HG02642 (cell line): ENCODE results near the gene BCAR1.
A peak's percentile ranks its signal among the peaks of the same experiment; 100 is the strongest.
"Not testable (repeated sequence)": the region's sequence is repeated elsewhere in the genome, so short reads cannot be mapped to it uniquely, and the experiment has no call there.

Source experiments
- ATAC-seq: cut with Tn5 transposase; IDR thresholded peaks from one replicate; pipeline ENCODE4 v1.9.1; 2021; ENCODE audit warnings: mild to moderate bottlenecking; ENCODE audit not compliant: unreplicated experiment, poor library complexity

Gene BCAR1

DNA sequence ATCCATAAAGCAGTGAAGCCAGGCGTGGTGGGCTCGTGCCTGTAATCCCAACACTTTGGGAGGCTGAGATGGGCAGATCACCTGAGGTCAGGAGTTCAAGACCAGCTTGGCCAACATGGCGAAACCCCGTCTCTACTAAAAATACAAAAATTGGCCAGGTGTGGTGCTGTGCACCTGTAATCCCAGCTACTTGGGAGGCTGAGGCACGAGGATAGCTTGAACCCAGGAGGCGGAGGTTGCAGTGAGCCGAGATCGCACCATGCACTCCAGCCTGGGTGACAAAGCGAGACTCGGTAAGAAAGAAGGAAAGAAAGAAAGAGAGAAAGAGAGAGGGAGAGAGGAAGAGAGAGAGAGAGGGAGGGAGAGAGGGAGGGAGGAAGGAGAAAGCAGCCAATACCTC is 21.2 kb upstream of the BCAR1 start:
- ATAC-seq, result not testable (repeated sequence)

DNA sequence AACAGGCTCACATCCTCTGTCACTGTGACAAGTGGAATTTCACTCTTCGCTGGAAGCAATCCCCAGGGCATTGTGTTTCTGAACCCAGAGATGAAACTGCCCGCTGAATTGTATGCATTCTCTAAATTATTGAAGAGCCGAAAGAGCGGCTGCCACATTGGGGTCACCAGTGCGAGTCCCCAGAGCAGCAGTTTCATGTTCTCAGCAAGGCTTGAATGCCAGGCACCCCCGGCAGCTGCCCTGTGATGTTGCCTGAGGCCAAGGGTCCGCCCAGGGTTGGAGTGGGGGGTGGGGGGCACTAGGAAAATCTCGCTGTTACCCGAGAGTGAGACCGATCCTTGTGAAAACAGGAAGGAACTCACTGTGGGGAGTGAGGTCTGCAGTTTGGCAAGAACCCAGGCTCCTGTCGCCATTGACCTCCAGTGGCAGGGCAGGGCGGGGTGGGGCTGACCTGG is 20.7 kb upstream of the BCAR1 start:
- ATAC-seq, result no peak

DNA sequence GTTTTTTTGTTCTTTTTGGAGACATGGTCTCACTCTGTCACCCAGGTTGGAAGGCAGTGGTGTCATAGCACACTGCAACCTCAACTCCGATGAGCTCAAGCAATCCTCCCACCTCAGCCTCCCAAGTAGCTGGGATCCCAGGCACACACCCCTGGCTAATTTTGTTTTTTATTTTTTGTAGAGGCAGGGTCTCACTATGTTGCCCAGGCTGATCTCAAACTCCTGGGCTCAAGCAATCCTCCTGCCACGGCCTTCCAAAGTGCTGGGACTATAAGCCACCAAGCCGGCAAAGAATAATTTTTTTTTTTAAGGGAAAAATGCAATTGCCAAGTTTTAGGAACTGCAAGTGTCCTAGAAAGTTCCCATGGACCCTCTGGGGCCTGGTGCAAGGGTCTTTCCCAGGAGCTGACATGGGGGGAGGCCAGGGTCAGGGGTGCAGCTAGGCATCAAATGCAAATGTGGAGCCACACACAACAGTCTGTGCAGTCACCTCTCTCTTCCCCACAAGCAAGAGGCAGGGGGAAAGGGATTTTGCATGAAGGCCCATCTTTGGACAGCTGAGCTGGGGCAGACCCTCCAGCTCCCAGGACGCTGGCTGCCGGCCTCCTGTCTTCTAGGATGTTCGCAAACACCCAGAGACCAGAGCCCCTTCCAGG is 20.1 kb upstream of the BCAR1 start:
- ATAC-seq, result no peak

DNA sequence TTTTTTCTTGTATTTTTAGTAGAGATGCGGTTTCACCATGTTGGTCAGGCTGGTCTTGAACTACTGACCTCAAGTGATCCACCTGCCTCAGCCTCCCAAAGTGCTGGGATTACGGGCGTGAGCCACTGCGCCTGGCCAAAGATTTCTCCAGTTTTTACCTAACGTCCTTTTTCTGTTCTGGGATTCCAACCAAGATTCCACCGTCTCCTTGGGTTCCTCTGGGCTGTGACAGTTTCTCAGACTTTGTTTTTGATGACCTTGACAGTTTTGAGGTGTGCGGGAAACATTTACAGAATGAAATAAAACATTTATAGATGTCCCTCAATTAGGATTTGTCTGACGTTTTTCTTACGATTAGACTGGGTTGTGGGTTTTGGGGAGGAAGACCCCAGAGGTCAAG is 17.9 kb upstream of the BCAR1 start:
- ATAC-seq, result not testable (repeated sequence)

DNA sequence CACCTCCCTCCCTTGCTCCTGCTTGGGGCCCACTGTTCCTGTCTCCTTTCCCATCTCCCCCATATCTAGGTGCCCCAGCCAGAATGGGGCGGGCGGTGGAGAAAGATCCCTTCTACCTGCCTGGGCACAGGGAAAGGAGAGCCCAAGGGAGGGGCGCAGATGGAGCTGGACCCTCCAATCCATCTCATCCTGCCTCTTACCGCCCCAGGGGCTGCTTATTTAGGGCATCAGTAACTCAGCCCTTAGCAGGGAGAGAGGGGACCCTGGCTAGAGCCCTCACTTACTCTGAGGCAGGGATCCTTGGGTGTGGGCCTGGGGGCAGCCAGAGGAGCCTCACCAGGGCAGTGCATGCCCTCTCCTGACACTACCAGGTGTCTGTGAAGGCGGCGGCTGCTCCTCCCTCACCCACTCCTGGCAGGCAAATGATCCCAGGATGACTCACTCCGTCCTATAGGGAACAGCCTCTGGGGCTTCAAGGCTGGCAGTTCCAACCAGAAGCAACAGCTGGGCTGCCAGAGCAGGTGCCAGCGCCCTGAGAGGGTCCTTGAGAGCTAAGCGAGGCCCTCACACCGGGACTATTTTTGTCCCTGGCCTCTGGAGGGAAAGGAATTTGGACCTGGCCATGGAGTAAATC is 16.3 kb upstream of the BCAR1 start:
- ATAC-seq, result no peak

DNA sequence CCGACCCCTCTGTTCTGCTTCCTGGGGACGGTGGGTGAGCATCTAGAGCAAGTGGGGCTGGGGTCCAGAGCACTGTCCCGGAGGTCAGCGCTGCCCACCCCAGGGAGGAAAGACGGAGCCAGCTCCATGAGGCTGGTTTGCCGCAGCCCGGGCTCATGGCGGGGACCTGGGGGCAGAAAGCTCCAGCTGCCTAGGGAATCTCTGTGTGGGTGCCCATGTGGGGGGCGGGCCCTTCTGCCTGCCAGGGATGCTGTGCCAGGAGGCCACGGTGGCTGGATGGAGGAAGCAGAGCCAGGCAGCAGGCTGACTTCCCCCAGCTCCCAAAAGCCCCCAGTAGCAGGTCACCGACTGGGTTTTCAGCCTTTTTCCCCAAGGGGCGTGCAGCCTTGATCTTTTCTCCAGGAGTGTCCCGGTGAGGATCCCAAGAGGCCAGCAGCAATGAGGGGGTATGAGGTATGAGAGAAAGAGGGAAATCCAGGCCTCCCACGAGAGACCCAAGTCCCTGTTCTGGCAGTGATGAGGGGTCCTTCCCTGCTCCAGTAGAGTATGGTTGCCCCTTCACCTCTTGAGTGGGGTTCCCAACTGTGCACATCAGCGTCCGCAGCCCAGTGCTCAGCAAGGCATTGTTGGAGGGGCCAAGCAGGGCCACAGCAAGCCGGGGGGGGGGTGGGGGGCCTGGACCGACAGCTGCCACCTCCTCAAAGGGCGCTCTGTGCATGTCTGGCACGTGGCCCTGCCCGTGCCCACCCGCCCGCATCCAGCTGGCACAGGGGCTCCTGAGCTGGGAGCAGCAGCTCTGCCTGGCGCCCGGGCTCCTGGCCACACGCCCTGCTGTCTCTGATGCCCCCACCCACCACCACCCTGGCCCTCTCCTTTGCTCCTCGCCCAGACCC is 15.6 kb upstream of the BCAR1 start:
- ATAC-seq, result no peak

DNA sequence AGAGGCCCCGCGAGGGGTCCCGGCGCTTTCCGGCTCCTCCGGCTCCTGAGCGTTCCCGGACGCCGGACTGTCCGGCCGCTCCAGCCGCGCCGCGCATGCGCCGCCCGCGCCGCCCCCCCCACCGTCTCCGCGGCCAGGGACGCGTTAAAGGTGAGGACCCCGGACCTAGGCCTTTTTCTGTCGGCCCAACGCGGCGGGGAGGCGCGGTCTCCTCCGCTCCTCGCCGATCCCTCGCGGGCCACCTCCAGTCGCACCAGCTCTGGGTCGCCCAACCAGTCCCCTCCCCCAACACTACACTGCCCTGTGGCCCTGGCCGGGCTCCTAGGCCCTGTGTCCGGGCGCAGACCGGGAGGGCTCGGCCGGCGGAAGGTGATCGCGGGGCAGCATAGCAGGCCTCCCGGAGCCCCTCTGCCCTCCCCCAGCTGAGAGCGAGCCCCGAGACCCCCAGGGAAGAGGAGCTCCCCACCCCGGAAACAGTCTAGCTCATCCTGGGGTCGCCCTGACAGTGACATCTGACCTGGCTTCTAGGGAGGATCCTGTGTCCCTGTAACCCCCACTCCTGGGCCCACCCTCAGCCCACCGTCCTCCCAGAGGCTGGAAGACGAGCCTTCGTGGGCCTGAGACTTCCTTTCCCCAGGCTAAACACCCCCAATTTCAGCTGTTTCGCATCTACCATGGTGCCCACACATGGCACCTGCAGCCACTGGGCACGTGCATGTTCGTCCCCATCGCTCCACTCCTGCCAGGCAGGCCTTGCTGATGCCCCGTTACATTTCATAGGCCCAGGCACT is 14.7 kb upstream of the BCAR1 start:
- ATAC-seq, result peak; percentile 75

DNA sequence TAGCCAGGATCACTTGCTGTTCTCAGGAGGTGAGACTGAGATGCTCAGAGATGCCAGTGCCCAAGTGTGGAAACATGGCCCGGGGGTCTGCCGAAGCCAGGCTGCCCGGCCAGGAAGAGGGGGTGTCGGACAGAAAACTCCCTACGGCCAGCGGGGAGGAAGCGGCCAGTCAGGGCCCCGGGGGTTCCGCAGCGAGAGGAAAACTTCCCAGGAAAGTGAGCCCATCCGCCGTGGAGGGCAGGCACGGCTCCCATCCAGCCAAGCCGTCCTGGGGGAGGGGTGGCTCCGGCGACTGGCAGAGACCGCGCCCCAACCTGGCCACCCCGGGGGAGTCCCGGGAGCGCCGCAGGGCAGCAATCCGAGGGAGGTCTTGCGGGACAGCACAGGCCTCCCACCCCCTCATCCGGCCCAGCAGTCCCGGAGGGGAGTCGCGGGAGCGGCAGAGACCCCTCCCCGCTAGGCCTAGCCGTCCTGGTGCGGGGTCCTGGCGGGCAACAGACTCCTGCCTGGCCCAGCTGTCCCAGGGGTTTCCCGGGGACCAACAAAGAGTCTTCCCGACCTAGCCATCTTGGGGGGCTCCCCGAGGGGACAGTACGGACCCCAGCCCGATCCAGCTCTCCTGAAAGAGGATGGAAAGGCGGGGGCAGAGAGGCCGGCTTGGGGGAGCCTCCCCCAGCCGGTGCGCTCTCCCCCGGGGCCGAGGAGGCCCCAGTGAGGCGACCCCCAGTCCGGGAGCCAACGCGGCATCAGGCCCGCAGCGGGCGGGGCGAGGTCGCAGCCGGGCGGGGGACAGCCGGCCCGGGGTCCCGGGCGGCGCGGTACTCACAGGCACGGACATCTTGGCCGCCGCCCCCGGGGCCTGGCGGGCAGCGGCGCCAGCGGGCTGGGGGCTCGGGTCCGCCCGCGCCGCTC is 13.8 kb upstream of the BCAR1 start:
- ATAC-seq, result peak; percentile 4

DNA sequence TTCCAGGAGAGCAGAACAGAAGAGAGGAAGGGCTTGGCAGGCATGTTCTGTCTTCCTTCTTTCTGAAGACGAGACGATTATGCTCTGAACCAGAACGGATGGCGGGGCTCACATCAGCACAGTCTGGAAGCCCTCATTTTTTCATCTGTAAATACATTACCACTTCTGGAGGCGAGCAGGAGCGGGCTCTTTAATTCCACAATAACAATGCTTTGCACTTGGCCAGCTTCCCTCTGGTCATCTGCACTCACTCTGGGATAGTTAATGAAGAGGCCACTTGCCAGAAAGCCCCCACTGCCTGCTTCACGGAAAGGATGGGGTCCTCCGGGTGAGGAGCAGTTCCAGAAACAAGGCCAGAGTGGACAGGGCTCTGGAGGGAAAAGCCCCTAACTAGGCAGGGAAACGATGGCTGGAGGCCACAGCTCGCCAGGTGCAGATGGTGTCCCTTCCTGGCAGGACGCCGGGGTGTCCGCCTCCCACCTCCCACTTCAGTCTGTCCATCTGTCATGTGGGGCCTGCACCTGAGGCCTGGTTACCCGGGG is 13.1 kb upstream of the BCAR1 start:
- ATAC-seq, result no peak

DNA sequence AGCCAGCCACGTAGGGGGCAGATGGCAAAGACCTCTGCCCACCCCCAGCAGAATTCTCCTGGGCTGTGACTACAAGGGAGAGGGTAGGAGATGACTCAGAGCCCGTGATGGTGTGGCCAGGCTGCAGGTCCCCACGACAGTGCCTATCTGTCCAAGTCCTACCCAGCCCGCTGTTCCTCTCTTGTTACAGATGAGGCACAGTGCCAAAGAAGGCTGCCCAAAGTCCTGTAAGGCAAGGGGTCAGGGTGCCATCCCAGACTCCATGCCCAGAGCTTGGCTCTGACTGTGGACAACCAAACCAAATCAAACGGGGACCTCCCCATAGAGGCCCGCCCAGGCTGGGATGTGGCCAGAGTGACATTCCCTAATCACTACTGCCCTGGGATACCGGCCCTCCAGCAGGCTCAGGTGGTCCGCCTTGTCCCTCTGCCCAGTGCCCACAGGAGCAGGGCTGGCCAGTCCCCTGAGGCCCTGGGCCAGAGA is 12.6 kb upstream of the BCAR1 start:
- no peak for ATAC-seq

DNA sequence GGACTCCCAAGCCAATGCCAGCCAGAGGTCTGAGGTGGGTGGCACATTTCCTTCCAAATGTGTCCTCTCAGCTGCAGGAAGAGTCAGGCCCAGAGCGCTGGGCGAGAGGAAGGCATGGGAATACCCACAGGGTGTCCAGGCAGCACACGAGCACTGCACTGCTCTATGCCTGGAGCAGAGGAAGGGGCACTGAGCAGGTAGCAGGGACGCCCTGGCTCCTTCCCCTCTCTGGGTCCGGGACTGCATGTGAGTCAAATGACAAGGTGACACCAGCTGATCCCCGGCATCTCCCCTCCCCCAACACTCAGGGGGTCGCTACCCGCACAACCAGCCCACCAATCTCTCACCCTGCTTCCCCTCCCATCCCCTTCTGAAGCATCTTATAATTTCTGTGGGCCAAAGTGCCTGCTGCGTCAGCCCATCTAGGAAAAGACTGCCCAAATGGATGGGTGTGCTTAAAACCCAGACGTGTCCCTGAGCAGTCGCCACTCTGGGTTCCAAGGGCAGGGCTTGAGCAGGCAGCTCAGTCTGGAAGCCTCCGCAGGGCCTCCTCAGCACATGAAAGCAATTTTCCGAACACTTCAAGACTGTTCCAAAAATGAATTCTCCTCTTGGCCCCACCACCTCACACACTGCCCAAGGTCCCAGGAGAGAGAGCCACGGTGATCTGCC is 12.0 kb upstream of the BCAR1 start:
- ATAC-seq, result no peak

DNA sequence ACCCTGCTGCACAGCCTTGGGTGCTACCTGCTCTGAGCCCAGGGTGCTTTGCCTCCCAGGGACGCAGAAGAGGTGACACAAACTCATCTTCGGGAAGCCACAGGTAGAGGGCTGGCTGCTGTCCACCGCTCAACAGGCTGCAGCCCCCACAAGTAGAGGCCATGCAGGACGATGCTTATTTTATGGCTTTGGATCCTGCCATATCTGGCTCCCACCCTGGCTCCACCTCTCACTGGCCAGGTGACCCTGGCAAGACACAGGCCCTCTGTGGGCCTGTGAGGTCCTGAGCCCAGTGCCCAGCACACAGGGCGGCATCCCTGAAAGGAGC is 11.3 kb upstream of the BCAR1 start:
- no peak for ATAC-seq

DNA sequence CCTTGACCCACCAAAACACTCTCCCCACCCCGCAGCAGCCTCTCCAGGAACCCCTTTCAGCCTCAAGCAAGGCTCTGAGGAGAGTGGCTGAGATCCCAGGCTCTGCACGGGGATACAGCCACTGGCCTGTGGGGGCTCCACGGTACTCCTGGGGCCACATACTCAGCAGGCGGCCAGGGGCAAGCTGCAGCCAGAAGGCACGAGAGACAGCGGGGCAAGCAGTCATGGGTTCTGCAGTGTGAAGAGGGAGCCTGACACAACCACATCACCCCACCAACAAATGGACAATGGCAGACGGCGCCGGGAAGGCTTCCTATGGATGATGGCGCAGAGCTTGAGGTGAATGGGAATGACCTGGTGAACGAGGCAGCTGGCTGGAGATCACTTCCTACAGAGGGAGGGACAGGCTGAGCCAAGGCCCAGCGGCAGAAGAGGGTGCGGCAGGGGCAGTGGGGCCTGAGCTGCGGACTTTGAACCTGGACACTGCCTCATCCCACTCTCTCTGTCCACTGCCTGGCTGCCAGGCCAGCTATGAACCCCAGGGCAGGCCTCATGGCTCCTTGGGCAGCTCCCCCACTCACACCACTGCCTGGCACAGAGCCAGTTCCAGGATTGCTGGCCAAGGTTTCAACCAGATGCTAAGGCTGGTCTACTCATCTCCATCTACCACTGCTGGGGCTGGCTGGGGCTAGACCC is 10.8 kb upstream of the BCAR1 start:
- ATAC-seq, result no peak

DNA sequence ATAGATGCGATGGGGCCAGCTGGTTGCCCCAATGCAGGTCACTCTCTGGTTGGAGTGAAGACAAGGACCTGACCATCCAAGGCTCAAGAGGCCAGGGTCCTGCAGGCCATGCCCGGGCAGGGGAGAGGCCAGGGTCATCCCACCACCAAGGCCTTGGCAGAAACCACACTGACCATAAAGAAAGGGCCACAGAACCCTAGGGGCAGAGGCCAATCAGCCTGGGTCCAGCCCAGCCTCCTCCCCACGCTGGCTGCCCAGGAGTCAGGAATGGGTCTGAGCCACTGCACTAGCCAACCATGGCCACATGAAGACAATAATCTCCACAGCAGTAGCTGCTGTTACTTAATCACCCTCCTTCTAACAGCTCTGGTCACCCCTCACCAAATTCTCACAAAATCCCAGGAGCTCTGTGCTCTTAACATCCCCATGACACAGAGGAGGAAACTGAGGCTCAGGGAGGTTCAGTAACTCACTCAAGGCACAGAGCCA is 10.2 kb upstream of the BCAR1 start:
- no peak for ATAC-seq

DNA sequence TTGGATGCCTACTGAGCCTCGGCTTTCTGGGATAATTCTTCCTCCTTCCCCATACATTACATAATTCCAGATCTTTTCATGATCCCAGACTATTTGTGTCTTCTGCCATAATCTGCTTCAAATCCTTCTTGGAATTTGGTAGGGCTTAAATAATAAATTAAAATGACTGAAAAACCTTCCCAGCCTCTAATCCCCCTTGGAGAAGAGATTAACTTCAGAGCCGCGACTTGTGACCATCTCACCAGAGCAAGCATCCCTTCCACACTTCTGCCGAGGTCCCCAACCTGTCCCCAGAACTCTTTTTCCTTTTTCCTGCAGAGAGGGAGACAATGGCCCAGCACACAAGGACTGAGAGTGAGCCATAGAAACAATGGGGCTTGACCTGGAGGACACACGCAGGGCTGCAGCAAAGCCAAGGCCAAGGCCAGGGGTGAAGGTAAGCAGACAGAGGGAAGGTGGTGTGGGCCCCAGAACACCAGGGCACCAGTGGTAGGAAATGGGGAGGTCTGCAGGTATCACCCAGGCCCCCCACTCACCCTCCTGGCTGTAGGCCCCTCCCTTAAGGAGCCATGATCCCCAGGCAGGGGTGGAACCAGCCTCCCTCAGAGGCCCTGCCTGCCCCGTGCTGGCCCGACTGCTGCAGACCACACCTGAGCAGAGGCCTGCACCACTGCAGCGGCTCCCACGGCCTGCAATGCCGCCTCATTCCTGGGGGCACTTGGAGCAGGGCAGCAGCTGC is 9.6 kb upstream of the BCAR1 start:
- no peak for ATAC-seq

DNA sequence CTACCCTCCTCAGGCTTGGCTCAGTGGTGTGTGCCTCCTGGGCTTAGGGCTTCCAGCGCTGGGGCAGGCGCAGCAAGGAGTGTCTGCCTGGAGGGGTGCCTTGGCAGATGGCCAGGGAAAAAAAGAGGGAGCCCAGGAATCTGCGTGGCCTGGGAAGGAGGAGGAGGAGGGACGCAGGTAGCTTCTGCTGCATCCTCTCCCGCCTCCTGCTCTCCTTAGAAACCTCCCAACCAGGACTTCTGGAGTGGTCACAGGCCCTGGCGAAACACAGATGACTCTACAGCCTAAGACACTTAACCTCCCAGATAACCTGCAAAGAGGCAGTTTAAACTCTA is 7.3 kb upstream of the BCAR1 start:
- ATAC-seq, result no peak
